Neural cell (in vitro differentiated cells): ENCODE data around the gene CDC123. TPM values are rescaled to one million over a fixed set of nuclear protein-coding genes. Genes with fewer than 3 reads are reported as not detected.

Experiments
- H2AFZ ChIP-seq: fragments of 200-600, 300-800 bp; sonication (generic), shearing (Covaris generic); 2 replicates; pipeline ENCODE4 v1.6.0; 2014; ENCODE audit warnings: low read depth, mild to moderate bottlenecking, antibody characterized with exemption, low read length, moderate library complexity
- H3F3A ChIP-seq: fragments of 200-600 bp; shearing (Covaris generic); 2 replicates; pipeline ENCODE4 v1.6.1; 2016; ENCODE audit warnings: mild to moderate bottlenecking, moderate library complexity, mixed read lengths, antibody characterized with exemption, low read length; ENCODE audit not compliant: insufficient read depth, poor library complexity, severe bottlenecking
- H3K27ac ChIP-seq: fragments of 200-600, 300-800 bp; sonication (generic), shearing (Covaris generic); 2 replicates; pipeline ENCODE4 v1.5.1; 2014; ENCODE audit warnings: mild to moderate bottlenecking, low read length, moderate library complexity
- H3K27me3 ChIP-seq: fragments of 300-800, 200-600 bp; sonication (generic), shearing (Covaris generic); 2 replicates; pipeline ENCODE4 v1.6.0; 2014; ENCODE audit warnings: mild to moderate bottlenecking, low read depth, low read length, moderate library complexity; ENCODE audit not compliant: insufficient read depth
- H3K36me3 ChIP-seq: fragments of 300-800, 200-600 bp; sonication (generic), shearing (Covaris generic); 2 replicates; pipeline ENCODE4 v1.5.1; 2014; ENCODE audit warnings: mild to moderate bottlenecking, antibody characterized with exemption, low read length, moderate library complexity; ENCODE audit not compliant: insufficient read depth
- H3K4me2 ChIP-seq: fragments of 300-800, 200-600 bp; sonication (generic), shearing (Covaris generic); 2 replicates; pipeline ENCODE4 v1.6.0; 2014; ENCODE audit warnings: mild to moderate bottlenecking, low read length
- H3K4me3 ChIP-seq: fragments of 300-800, 200-600 bp; sonication (generic), shearing (Covaris generic); 2 replicates; pipeline ENCODE4 v1.5.1; 2014; ENCODE audit warnings: mild to moderate bottlenecking, low read length, moderate library complexity
- H3K79me2 ChIP-seq: fragments of 200-600 bp; shearing (Covaris generic); replicated peaks from 2 replicates; pipeline ENCODE4 v1.6.0; 2014; ENCODE audit warnings: mild to moderate bottlenecking, low read length, moderate library complexity; ENCODE audit not compliant: insufficient read depth
- H3K9ac ChIP-seq: fragments of 300-800, 200-600 bp; sonication (generic), shearing (Covaris generic); 2 replicates; pipeline ENCODE4 v1.6.1; 2016; ENCODE audit warnings: mild to moderate bottlenecking, low read length, mixed read lengths
- H3K9me2 ChIP-seq: fragments of 200-600 bp; shearing (Covaris generic); 2 replicates; pipeline ENCODE4 v1.6.1; 2016; ENCODE audit warnings: mild to moderate bottlenecking, low read length, mixed read lengths; ENCODE audit not compliant: insufficient read depth
- H3K9me3 ChIP-seq: fragments of 200-600, 300-800 bp; sonication (generic), shearing (Covaris generic); 2 replicates; pipeline ENCODE4 v1.6.1; 2016; ENCODE audit warnings: mild to moderate bottlenecking, mixed run types, low read length, moderate library complexity, mixed read lengths
- H4K20me1 ChIP-seq: fragments of 200-600 bp; shearing (Covaris generic); 2 replicates; pipeline ENCODE4 v1.6.1; 2016; ENCODE audit warnings: mild to moderate bottlenecking, mixed run types; ENCODE audit not compliant: insufficient read depth
- EP300 ChIP-seq: fragments of 450-650 bp; conservative IDR thresholded peaks from 2 replicates; pipeline ENCODE4 v1.6.1; 2014; ENCODE audit warnings: antibody characterized with exemption, mild to moderate bottlenecking, moderate library complexity; ENCODE audit not compliant: poor library complexity, severe bottlenecking
- EZH2 ChIP-seq: fragments of 200-600, 300-800 bp; shearing (Covaris generic), sonication (generic); IDR thresholded peaks from 2 replicates; pipeline ENCODE4 v1.6.1; 2014; ENCODE audit warnings: antibody characterized with exemption, low read length, borderline replicate concordance, mild to moderate bottlenecking; ENCODE audit not compliant: insufficient read depth, poor library complexity, severe bottlenecking
- MXI1 ChIP-seq: fragments of 450-650 bp; conservative IDR thresholded peaks from 2 replicates; pipeline ENCODE4 v1.6.1; 2014; ENCODE audit warnings: antibody characterized with exemption, mild to moderate bottlenecking; ENCODE audit not compliant: poor library complexity, severe bottlenecking
- POLR2AphosphoS5 ChIP-seq: IDR thresholded peaks from 2 replicates; pipeline ENCODE4 v1.6.1; 2012
- RAD21 ChIP-seq: fragments of 450-650 bp; conservative IDR thresholded peaks from 2 replicates; pipeline ENCODE4 v1.6.1; 2014; ENCODE audit warnings: antibody characterized with exemption, mild to moderate bottlenecking, moderate library complexity
- SMC3 ChIP-seq: fragments of 450-650 bp; conservative IDR thresholded peaks from 2 replicates; pipeline ENCODE4 v1.6.1; 2014; ENCODE audit warnings: antibody characterized with exemption, mild to moderate bottlenecking, moderate library complexity; ENCODE audit not compliant: poor library complexity
- TAF1 ChIP-seq: IDR thresholded peaks from 2 replicates; pipeline ENCODE4 v1.6.1; 2012; ENCODE audit warnings: low read depth
- polyA plus RNA-seq: library from polyadenylated mRNA; depleted of rRNA; stranded (reverse); fragments of >200 nt; gene quantifications from 2 replicates; pipeline ENCODE4 v1.2.3, GENCODE V29; 2014
- TF ChIP-seq, protein P1 (sequence below): fragments of 450-650 bp; IDR thresholded peaks from 2 replicates; pipeline ENCODE4 v1.5.1; 2014; ENCODE audit warnings: antibody characterized with exemption, mild to moderate bottlenecking, moderate library complexity; ENCODE audit not compliant: poor library complexity, severe bottlenecking
- TF ChIP-seq, protein P2 (sequence below): IDR thresholded peaks from 2 replicates; pipeline ENCODE4 v1.6.1; 2012; ENCODE audit warnings: borderline replicate concordance

The CDC123 gene
- polyA plus RNA-seq, 1 donor from 2014 or later = 110 TPM

DNA sequence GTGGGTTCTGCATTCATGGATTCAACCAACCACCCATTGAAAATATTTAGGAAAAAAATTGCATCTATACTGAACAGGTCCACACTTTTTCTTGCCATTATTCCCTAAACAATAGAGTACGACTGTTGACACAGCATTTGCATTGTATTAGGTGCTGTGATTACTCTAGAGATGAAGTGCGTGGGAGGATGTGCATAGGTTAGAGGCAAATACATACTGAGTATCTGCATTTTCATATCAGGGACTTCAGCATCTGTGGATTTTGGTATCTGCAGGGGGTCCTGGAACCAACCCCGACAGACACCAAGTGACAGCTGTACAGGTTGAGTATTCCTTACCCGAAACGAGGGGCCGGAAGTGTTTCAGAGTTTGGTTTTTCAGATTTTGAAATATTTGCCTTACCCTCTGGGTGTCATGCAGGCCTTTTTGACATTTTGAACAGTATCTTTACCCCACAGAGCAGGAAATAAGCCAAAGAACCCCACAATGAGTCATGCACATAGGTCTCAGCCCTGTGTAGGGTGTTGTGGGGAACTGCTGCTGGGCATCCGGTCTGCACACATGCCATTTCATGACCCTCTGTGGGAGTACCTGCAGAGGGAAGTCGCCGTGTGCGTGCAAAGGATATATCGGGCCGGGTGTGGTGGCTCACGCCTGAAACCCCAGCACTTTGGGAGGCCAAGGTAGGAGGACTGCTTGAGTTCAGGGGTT is 14.8 kb upstream of the CDC123 start:
- H4K20me1 ChIP-seq = no peaks in the 10 kb centered on the region
- H3K9me3 ChIP-seq = no peaks in the 10 kb centered on the region
- no peaks in the 10 kb centered on the region for H3K27me3 ChIP-seq
- H2AFZ ChIP-seq = no peak overlapping the region
- H3K79me2 ChIP-seq = no peaks in the 10 kb centered on the region
- H3K9ac ChIP-seq = no peak overlapping the region
- H3K36me3 ChIP-seq = no peaks in the 10 kb centered on the region
- no peak overlapping the region for H3K4me2 ChIP-seq
- TF ChIP-seq POLR2AphosphoS5 (no peak), EZH2 (no peak), EP300 (no peak), TAF1 (no peak)
- no peaks in the 10 kb centered on the region for H3K9me2 ChIP-seq
- H3K27ac ChIP-seq = no peak overlapping the region
- H3F3A ChIP-seq = no peaks in the 10 kb centered on the region
- no peak overlapping the region for H3K4me3 ChIP-seq

DNA sequence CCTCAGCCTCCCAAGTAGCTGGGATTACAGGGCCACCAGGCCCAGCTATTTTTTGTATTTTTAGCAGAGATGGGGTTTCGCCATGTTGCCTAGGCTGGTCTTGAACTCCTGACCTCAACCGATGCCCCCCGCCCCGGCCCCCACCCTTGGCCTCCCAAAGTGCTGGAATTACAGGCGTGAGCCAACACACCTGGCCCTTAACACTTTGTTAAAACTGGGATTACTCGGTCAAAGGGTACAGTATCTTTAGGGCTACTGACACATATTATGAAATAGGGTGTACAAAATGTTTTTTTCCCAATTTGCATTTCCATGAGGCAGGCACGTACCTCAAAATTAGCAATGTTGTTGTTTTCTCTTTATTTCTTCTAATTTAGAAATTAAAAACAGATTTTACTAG is 11.8 kb upstream of the CDC123 start:
- Histone ChIP-seq H3F3A (no peaks in the 10 kb centered on the region), H3K4me2 (no peak overlapping the region), H3K27ac (no peak overlapping the region), H3K9me2 (no peaks in the 10 kb centered on the region), H2AFZ (no peak overlapping the region), H4K20me1 (no peaks in the 10 kb centered on the region), H3K9ac (no peak overlapping the region), H3K36me3 (no peaks in the 10 kb centered on the region), H3K79me2 (no peaks in the 10 kb centered on the region), H3K4me3 (no peak overlapping the region), H3K9me3 (no peaks in the 10 kb centered on the region), H3K27me3 (no peaks in the 10 kb centered on the region)
- TF ChIP-seq POLR2AphosphoS5 = no peak
- no peak for TF ChIP-seq EZH2
- no peak for TF ChIP-seq EP300
- no peak for TF ChIP-seq RAD21
- TF ChIP-seq, protein P1, sequence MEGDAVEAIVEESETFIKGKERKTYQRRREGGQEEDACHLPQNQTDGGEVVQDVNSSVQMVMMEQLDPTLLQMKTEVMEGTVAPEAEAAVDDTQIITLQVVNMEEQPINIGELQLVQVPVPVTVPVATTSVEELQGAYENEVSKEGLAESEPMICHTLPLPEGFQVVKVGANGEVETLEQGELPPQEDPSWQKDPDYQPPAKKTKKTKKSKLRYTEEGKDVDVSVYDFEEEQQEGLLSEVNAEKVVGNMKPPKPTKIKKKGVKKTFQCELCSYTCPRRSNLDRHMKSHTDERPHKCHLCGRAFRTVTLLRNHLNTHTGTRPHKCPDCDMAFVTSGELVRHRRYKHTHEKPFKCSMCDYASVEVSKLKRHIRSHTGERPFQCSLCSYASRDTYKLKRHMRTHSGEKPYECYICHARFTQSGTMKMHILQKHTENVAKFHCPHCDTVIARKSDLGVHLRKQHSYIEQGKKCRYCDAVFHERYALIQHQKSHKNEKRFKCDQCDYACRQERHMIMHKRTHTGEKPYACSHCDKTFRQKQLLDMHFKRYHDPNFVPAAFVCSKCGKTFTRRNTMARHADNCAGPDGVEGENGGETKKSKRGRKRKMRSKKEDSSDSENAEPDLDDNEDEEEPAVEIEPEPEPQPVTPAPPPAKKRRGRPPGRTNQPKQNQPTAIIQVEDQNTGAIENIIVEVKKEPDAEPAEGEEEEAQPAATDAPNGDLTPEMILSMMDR = no peak
- no peak for TF ChIP-seq SMC3

DNA sequence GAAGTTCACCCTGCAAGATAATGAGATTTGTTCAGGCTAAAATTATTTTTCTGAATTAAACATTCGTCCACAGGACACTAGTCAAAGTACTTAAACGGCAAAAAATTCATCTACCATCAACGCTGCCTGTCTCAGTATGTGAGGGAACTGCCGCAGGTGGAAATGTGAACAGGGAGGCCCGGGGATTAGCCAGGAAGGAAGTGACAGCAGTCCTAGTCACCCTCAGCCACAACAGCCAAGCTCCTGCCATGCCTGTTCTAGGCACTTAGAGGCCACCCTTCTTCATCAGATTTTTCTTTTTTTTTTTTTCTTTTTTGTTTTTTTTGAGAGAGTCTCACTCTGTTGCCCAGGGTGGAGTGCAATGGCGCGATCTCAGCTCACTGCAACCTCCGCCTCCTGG is 9.7 kb upstream of the CDC123 start:
- H3K27ac ChIP-seq = no peak overlapping the region
- TF ChIP-seq MXI1 (no peak), EZH2 (no peak), TAF1 (no peak), EP300 (no peak), RAD21 (no peak), SMC3 (no peak), POLR2AphosphoS5 (no peak)
- TF ChIP-seq, protein P2, sequence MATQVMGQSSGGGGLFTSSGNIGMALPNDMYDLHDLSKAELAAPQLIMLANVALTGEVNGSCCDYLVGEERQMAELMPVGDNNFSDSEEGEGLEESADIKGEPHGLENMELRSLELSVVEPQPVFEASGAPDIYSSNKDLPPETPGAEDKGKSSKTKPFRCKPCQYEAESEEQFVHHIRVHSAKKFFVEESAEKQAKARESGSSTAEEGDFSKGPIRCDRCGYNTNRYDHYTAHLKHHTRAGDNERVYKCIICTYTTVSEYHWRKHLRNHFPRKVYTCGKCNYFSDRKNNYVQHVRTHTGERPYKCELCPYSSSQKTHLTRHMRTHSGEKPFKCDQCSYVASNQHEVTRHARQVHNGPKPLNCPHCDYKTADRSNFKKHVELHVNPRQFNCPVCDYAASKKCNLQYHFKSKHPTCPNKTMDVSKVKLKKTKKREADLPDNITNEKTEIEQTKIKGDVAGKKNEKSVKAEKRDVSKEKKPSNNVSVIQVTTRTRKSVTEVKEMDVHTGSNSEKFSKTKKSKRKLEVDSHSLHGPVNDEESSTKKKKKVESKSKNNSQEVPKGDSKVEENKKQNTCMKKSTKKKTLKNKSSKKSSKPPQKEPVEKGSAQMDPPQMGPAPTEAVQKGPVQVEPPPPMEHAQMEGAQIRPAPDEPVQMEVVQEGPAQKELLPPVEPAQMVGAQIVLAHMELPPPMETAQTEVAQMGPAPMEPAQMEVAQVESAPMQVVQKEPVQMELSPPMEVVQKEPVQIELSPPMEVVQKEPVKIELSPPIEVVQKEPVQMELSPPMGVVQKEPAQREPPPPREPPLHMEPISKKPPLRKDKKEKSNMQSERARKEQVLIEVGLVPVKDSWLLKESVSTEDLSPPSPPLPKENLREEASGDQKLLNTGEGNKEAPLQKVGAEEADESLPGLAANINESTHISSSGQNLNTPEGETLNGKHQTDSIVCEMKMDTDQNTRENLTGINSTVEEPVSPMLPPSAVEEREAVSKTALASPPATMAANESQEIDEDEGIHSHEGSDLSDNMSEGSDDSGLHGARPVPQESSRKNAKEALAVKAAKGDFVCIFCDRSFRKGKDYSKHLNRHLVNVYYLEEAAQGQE = no peak
- TF ChIP-seq, protein P1 = no peak
- no peaks in the 10 kb centered on the region for H3K79me2 ChIP-seq

More for the DNA sequence above, 9.7 kb upstream of the CDC123 start:
- Histone ChIP-seq H3K27me3 (no peaks in the 10 kb centered on the region), H3K9ac (no peak overlapping the region), H3K9me3 (no peaks in the 10 kb centered on the region), H2AFZ (no peak overlapping the region), H3K36me3 (no peaks in the 10 kb centered on the region), H3F3A (no peaks in the 10 kb centered on the region), H4K20me1 (no peaks in the 10 kb centered on the region), H3K4me2 (no peak overlapping the region), H3K9me2 (no peaks in the 10 kb centered on the region), H3K4me3 (no peak overlapping the region)
